OCI-LY7 (cell line): Measurements from ENCODE around the gene POLRMT.

ENCODE experiments used
- EZH2phosphoT487 ChIP-seq: fragments of 200-600 bp; sonication (generic); IDR thresholded peaks from 2 replicates; pipeline ENCODE4 v1.6.1; 2018; ENCODE audit warnings: low read depth, borderline replicate concordance, mild to moderate bottlenecking, mixed run types, antibody characterized with exemption, low read length, moderate library complexity, mixed read lengths
- TF ChIP-seq, protein P1 (sequence below): fragments of 200-600 bp; sonication (generic); conservative IDR thresholded peaks from 2 replicates; pipeline ENCODE4 v1.5.1; 2014; ENCODE audit warnings: mild to moderate bottlenecking, antibody characterized with exemption, low read length, moderate library complexity, mixed read lengths

DNA sequence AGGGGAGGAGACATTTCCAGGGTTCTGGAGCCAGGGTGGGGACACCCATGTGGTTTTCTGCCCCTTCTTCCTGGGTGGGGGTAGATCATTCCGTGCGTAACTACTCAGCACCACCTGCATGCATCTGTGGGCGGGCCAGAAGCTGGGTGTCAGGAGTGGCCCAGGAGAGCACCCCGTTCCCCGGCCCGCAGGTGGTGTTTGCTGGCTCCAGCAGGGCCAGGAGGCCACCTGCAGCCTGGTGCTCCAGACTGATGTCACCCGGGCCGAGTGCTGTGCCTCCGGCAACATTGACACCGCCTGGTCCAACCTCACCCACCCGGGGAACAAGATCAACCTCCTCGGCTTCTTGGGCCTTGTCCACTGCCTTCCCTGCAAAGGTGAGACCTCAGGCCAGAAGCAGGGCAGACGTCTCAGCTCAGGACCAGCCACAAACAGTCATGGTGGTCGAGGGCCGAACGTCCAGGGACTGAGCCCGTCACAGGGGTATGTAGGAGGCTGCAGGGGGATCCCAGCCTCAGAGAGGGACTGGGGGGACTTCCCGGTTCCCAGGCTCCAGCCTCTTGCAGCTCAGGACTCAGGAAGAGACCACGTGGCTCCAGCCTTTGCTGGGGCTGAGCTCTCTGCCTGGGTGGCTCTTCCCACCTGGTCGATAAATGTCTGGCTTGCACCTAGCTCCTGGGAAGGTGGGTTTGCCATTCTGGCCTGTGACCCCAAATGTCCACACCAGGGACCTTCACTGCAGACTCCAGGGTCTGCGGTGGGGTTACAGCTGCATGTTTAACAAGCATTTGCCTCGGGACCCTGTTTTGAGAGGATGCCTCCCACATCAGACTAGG, 44.5 kb upstream of the POLRMT start:
- TF ChIP-seq, protein P1, sequence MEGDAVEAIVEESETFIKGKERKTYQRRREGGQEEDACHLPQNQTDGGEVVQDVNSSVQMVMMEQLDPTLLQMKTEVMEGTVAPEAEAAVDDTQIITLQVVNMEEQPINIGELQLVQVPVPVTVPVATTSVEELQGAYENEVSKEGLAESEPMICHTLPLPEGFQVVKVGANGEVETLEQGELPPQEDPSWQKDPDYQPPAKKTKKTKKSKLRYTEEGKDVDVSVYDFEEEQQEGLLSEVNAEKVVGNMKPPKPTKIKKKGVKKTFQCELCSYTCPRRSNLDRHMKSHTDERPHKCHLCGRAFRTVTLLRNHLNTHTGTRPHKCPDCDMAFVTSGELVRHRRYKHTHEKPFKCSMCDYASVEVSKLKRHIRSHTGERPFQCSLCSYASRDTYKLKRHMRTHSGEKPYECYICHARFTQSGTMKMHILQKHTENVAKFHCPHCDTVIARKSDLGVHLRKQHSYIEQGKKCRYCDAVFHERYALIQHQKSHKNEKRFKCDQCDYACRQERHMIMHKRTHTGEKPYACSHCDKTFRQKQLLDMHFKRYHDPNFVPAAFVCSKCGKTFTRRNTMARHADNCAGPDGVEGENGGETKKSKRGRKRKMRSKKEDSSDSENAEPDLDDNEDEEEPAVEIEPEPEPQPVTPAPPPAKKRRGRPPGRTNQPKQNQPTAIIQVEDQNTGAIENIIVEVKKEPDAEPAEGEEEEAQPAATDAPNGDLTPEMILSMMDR, result no peak
- no peak for TF ChIP-seq EZH2phosphoT487
